Upper lobe of left lung (tissue), 4 donors: ENCODE results near the gene TOPAZ1.

Experiments
- POLR2A ChIP-seq, 4 donors: fragments of 450-650 bp; IDR thresholded peaks; one replicate each; pipeline ENCODE4 v1.5.1; 2016 to 2017; ENCODE audit warnings: antibody characterized with exemption in 4 of 4, mild to moderate bottlenecking in 2 of 4
- POLR2AphosphoS5 ChIP-seq, 2 donors: sonication (generic); formaldehyde crosslinking; IDR thresholded peaks; one replicate each; pipeline ENCODE4 v1.5.1; 2017; ENCODE audit warnings: antibody characterized with exemption in 2 of 2
- TF ChIP-seq, protein P1 (sequence below), 6 experiments: fragments of 450-650 bp in 4 of 6; fragments of 200-600 bp in 2 of 6; sonication (generic) in 2 of 6; IDR thresholded peaks; one replicate each; pipeline ENCODE4 v1.5.1; 2016 to 2019; ENCODE audit warnings: antibody characterized with exemption in 6 of 6

DNA sequence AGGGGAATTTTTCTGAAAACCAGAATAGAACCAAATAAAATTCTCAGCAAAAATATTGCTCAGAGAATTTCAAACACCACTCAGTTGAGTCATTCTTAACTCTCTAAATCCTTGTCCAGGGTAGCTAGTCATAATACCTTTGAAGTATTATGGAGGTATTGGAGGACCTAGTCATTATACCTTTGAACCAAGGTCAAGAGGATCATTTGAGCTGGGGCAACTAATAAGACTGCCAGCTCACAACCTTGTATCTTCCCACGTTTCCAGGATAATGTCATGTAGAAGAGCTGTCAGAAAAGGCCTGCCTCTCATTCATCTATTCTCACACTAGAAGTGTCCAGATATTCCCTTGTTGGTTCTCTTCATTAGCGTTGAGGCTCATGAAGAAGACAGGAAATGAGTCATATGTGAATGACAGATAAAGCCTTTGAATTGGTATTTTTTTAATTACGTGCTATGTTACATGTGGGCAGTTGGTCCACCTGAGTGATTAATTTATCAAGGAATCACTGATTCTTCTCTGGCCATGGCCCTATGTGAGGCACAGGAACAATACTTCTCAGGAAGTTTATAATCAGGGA lies 48.3 kb downstream of the TOPAZ1 start:
- TF ChIP-seq, protein P1, sequence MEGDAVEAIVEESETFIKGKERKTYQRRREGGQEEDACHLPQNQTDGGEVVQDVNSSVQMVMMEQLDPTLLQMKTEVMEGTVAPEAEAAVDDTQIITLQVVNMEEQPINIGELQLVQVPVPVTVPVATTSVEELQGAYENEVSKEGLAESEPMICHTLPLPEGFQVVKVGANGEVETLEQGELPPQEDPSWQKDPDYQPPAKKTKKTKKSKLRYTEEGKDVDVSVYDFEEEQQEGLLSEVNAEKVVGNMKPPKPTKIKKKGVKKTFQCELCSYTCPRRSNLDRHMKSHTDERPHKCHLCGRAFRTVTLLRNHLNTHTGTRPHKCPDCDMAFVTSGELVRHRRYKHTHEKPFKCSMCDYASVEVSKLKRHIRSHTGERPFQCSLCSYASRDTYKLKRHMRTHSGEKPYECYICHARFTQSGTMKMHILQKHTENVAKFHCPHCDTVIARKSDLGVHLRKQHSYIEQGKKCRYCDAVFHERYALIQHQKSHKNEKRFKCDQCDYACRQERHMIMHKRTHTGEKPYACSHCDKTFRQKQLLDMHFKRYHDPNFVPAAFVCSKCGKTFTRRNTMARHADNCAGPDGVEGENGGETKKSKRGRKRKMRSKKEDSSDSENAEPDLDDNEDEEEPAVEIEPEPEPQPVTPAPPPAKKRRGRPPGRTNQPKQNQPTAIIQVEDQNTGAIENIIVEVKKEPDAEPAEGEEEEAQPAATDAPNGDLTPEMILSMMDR (IDR thresholded peaks at IDR 0.05): no peak
- TF ChIP-seq POLR2AphosphoS5 (IDR thresholded peaks at IDR 0.05) (no peak), POLR2A (IDR thresholded peaks at IDR 0.05) (no peak)
